DND-41 (cell line): Measurements from ENCODE around the gene WASL.

Experiments used
- CTCF ChIP-seq: IDR thresholded peaks from 2 replicates; pipeline ENCODE4 v1.5.1; 2012; ENCODE audit warnings: borderline replicate concordance, low read length, moderate library complexity, mild to moderate bottlenecking; ENCODE audit not compliant: poor library complexity, severe bottlenecking; ENCODE audit errors: extremely low read depth
- EZH2 ChIP-seq: IDR thresholded peaks from 3 replicates; pipeline ENCODE4 v1.6.1; 2012; ENCODE audit warnings: borderline replicate concordance, low read depth, mild to moderate bottlenecking, moderate library complexity, low read length, inconsistent platforms; ENCODE audit not compliant: severe bottlenecking

GRCh38 chr7:123724817-123725253 is 24.0 kb downstream of the WASL start:
- TF ChIP-seq CTCF, result no peak
- no peak for TF ChIP-seq EZH2
